Measurements from ENCODE around the gene ZNF800. TPM values are rescaled to one million over a fixed set of nuclear protein-coding genes. Genes with fewer than 3 reads are reported as not detected.

The ZNF800 gene
- total RNA-seq, 3 donors from 2014 or later = 29.5 to 51.1 (median 31.0) TPM

- H3K36me3 ChIP-seq = no peaks in the 10 kb centered on the region
- no peak for DNase-seq (ENCODE audit: low spot score in 2 of 2)
- no peak overlapping the region for H3K4me3 ChIP-seq
- H3K27me3 ChIP-seq = no peaks in the 10 kb centered on the region
- TF ChIP-seq POLR2A (IDR thresholded peaks at IDR 0.05) = no peak
- TF ChIP-seq CTCF (IDR thresholded peaks at IDR 0.05) = no peak
- no peak for TF ChIP-seq POLR2AphosphoS5 (IDR thresholded peaks at IDR 0.05)
- H3K4me1 ChIP-seq = no peaks in the 10 kb centered on the region
- intact Hi-C loops (cut with DNase I; ENCODE audit: low total_unique reads) = no loop called here
- no peak overlapping the region for H3K27ac ChIP-seq
- no peaks in the 10 kb centered on the region for H3K9me3 ChIP-seq
These were observed 10.0 kb downstream of the ZNF800 start for GRCh38 chr7:127382301-127383085.

GRCh38 chr7:127380479-127380878 is 12.0 kb downstream of the ZNF800 start:
- no peak overlapping the region for H3K27ac ChIP-seq

GRCh38 chr7:127379642-127380041 is 12.9 kb downstream of the ZNF800 start:
- intact Hi-C loops (cut with DNase I; ENCODE audit: low total_unique reads) = no loop called here
- DNase-seq (ENCODE audit: low spot score in 2 of 2) = no peak
- H3K4me3 ChIP-seq = no peak overlapping the region
- H3K4me1 ChIP-seq = no peaks in the 10 kb centered on the region
- H3K36me3 ChIP-seq = no peaks in the 10 kb centered on the region
- no peak overlapping the region for H3K27ac ChIP-seq
- TF ChIP-seq POLR2AphosphoS5 (IDR thresholded peaks at IDR 0.05) (no peak), CTCF (IDR thresholded peaks at IDR 0.05) (no peak), POLR2A (IDR thresholded peaks at IDR 0.05) (no peak)
- no peaks in the 10 kb centered on the region for H3K27me3 ChIP-seq
- H3K9me3 ChIP-seq = no peaks in the 10 kb centered on the region

More at GRCh38 chr7:127380479-127380878, 12.0 kb downstream of the ZNF800 start:
- no peaks in the 10 kb centered on the region for H3K4me1 ChIP-seq
- H3K4me3 ChIP-seq = no peak overlapping the region
- no peaks in the 10 kb centered on the region for H3K9me3 ChIP-seq
- intact Hi-C loops (cut with DNase I; ENCODE audit: low total_unique reads) = no loop called here
- TF ChIP-seq POLR2AphosphoS5 (IDR thresholded peaks at IDR 0.05) = no peak
- no peak for TF ChIP-seq POLR2A (IDR thresholded peaks at IDR 0.05)
- no peak for TF ChIP-seq CTCF (IDR thresholded peaks at IDR 0.05)
- H3K27me3 ChIP-seq = no peaks in the 10 kb centered on the region
- no peak for DNase-seq (ENCODE audit: low spot score in 2 of 2)
- H3K36me3 ChIP-seq = no peaks in the 10 kb centered on the region

- H3K36me3 ChIP-seq = no peaks in the 10 kb centered on the region
- intact Hi-C loops (cut with DNase I; ENCODE audit: low total_unique reads) = no loop called here
- H3K27me3 ChIP-seq = no peaks in the 10 kb centered on the region
- no peak for TF ChIP-seq POLR2AphosphoS5 (IDR thresholded peaks at IDR 0.05)
- TF ChIP-seq POLR2A (IDR thresholded peaks at IDR 0.05) = no peak
- no peak for TF ChIP-seq CTCF (IDR thresholded peaks at IDR 0.05)
- H3K4me1 ChIP-seq = no peaks in the 10 kb centered on the region
- H3K27ac ChIP-seq = no peak overlapping the region
- DNase-seq (ENCODE audit: low spot score in 2 of 2) = no peak
- H3K4me3 ChIP-seq = no peak overlapping the region
- H3K9me3 ChIP-seq = no peaks in the 10 kb centered on the region
These were observed 14.0 kb downstream of the ZNF800 start for GRCh38 chr7:127378537-127378936.

GRCh38 chr7:127377425-127377824 is 15.1 kb downstream of the ZNF800 start:
- DNase-seq (ENCODE audit: low spot score in 2 of 2) = no peak
- Histone ChIP-seq H3K9me3 (no peaks in the 10 kb centered on the region), H3K27ac (no peak overlapping the region), H3K36me3 (no peaks in the 10 kb centered on the region), H3K27me3 (no peaks in the 10 kb centered on the region), H3K4me3 (no peak overlapping the region), H3K4me1 (no peaks in the 10 kb centered on the region)
- intact Hi-C loops (cut with DNase I; ENCODE audit: low total_unique reads) = loop anchor here (1.0 kb wide), 1 partner anchor 15 kb away; the partner anchor contains the start of gene ZNF800
- TF ChIP-seq POLR2A (IDR thresholded peaks at IDR 0.05) (no peak), POLR2AphosphoS5 (IDR thresholded peaks at IDR 0.05) (no peak), CTCF (IDR thresholded peaks at IDR 0.05) (no peak)

All from breast epithelium (tissue), 4 donors.